ENCODE results near the gene EPHA5. TPM values are rescaled to one million over a fixed set of nuclear protein-coding genes. Genes with fewer than 3 reads are reported as not detected.

EPHA5 gene
- polyA plus RNA-seq, 1 donor (not counting 4 experiments of a cell fraction or from before 2014, with no cell fraction given): not detected

- Histone ChIP-seq H3K36me3 (ENCODE audit: control insufficient read depth in 2 of 2, extremely low read depth in 1 of 2, insufficient read depth in 2 of 2, low read length in 2 of 2) (no peaks in the 10 kb centered on the region), H4K20me1 (ENCODE audit: control insufficient read depth, extremely low read depth, insufficient read depth, low read length) (peaks cover 2% of the 10 kb centered on the region), H3K4me3 (ENCODE audit: control insufficient read depth in 2 of 3, extremely low read depth in 1 of 3, insufficient read depth in 2 of 3, low read depth in 1 of 3, low read length in 3 of 3) (no peak overlapping the region), H2AFZ (ENCODE audit: control insufficient read depth, low read length) (no peak overlapping the region), H3K27me3 (ENCODE audit: control insufficient read depth, extremely low read depth, insufficient read depth, low read length) (peaks cover 42% of the 10 kb centered on the region), H3K27ac (ENCODE audit: control insufficient read depth, insufficient read depth, low read length) (no peak overlapping the region), H3K9me1 (ENCODE audit: control insufficient read depth, extremely low read depth, insufficient read depth, low read length) (no peaks in the 10 kb centered on the region), H3K9ac (ENCODE audit: control insufficient read depth, extremely low read depth, insufficient read depth, low read length) (no peak overlapping the region), H3K79me2 (ENCODE audit: control insufficient read depth, insufficient read depth, low read length) (no peaks in the 10 kb centered on the region), H3K4me1 (ENCODE audit: control insufficient read depth, extremely low read depth, insufficient read depth, low read length) (peaks cover 11% of the 10 kb centered on the region), H3K4me2 (ENCODE audit: control insufficient read depth, extremely low read depth, insufficient read depth, low read depth, low read length) (no peak overlapping the region), H3K9me3 (ENCODE audit: control insufficient read depth, low read depth, low read length) (no peaks in the 10 kb centered on the region)
- dilution Hi-C loops (cut with MboI; ENCODE audit: extremely low pct_ligation_motif_present, low sequenced_read_pairs): no loop called here
- TF ChIP-seq, protein P1, sequence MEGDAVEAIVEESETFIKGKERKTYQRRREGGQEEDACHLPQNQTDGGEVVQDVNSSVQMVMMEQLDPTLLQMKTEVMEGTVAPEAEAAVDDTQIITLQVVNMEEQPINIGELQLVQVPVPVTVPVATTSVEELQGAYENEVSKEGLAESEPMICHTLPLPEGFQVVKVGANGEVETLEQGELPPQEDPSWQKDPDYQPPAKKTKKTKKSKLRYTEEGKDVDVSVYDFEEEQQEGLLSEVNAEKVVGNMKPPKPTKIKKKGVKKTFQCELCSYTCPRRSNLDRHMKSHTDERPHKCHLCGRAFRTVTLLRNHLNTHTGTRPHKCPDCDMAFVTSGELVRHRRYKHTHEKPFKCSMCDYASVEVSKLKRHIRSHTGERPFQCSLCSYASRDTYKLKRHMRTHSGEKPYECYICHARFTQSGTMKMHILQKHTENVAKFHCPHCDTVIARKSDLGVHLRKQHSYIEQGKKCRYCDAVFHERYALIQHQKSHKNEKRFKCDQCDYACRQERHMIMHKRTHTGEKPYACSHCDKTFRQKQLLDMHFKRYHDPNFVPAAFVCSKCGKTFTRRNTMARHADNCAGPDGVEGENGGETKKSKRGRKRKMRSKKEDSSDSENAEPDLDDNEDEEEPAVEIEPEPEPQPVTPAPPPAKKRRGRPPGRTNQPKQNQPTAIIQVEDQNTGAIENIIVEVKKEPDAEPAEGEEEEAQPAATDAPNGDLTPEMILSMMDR (optimal IDR thresholded peaks at IDR 0.05 in 1 of 3, IDR thresholded peaks at IDR 0.05 in 1 of 3, conservative IDR thresholded peaks at IDR 0.05 in 1 of 3; ENCODE audit: extremely low read depth in 1 of 3, insufficient read depth in 2 of 3, low read length in 3 of 3): no peak
- no peak for TF ChIP-seq EZH2 (IDR thresholded peaks at IDR 0.05; ENCODE audit: low read length)
- DNase-seq (ENCODE audit: low read depth, low spot score): no peak
- FAIRE-seq: no peak
These were observed 1.1 kb upstream of the EPHA5 start for GRCh38 chr4:65671372-65671771.

GRCh38 chr4:65670020-65670330 lies 314 bp downstream of the EPHA5 start:
- Histone ChIP-seq H4K20me1 (ENCODE audit: control insufficient read depth, extremely low read depth, insufficient read depth, low read length) (peaks cover 2% of the 10 kb centered on the region), H3K9me1 (ENCODE audit: control insufficient read depth, extremely low read depth, insufficient read depth, low read length) (no peaks in the 10 kb centered on the region), H3K27me3 (ENCODE audit: control insufficient read depth, extremely low read depth, insufficient read depth, low read length) (peaks cover 42% of the 10 kb centered on the region), H3K4me3 (ENCODE audit: control insufficient read depth in 2 of 3, extremely low read depth in 1 of 3, insufficient read depth in 2 of 3, low read depth in 1 of 3, low read length in 3 of 3) (peak overlapping the region; percentile 28 to 62 (median 61)), H3K9ac (ENCODE audit: control insufficient read depth, extremely low read depth, insufficient read depth, low read length) (no peak overlapping the region), H3K4me2 (ENCODE audit: control insufficient read depth, extremely low read depth, insufficient read depth, low read depth, low read length) (peak overlapping the region; percentile 86), H3K27ac (ENCODE audit: control insufficient read depth, insufficient read depth, low read length) (no peak overlapping the region), H2AFZ (ENCODE audit: control insufficient read depth, low read length) (peak overlapping the region; percentile 84), H3K4me1 (ENCODE audit: control insufficient read depth, extremely low read depth, insufficient read depth, low read length) (peaks cover 11% of the 10 kb centered on the region), H3K79me2 (ENCODE audit: control insufficient read depth, insufficient read depth, low read length) (no peaks in the 10 kb centered on the region), H3K36me3 (ENCODE audit: control insufficient read depth in 2 of 2, extremely low read depth in 1 of 2, insufficient read depth in 2 of 2, low read length in 2 of 2) (no peaks in the 10 kb centered on the region), H3K9me3 (ENCODE audit: control insufficient read depth, low read depth, low read length) (no peaks in the 10 kb centered on the region)
- DNase-seq (ENCODE audit: low read depth, low spot score): no peak
- dilution Hi-C loops (cut with MboI; ENCODE audit: extremely low pct_ligation_motif_present, low sequenced_read_pairs): no loop called here
- FAIRE-seq: no peak
- no peak for TF ChIP-seq EZH2 (IDR thresholded peaks at IDR 0.05; ENCODE audit: low read length)
- TF ChIP-seq, protein P1 (optimal IDR thresholded peaks at IDR 0.05 in 1 of 3, IDR thresholded peaks at IDR 0.05 in 1 of 3, conservative IDR thresholded peaks at IDR 0.05 in 1 of 3; ENCODE audit: extremely low read depth in 1 of 3, insufficient read depth in 2 of 3, low read length in 3 of 3): peak in 1 of 3 experiments; percentile 6

All from keratinocyte (primary cell).